ENCODE measurements around the gene RASSF4.

RASSF4 gene

DNA sequence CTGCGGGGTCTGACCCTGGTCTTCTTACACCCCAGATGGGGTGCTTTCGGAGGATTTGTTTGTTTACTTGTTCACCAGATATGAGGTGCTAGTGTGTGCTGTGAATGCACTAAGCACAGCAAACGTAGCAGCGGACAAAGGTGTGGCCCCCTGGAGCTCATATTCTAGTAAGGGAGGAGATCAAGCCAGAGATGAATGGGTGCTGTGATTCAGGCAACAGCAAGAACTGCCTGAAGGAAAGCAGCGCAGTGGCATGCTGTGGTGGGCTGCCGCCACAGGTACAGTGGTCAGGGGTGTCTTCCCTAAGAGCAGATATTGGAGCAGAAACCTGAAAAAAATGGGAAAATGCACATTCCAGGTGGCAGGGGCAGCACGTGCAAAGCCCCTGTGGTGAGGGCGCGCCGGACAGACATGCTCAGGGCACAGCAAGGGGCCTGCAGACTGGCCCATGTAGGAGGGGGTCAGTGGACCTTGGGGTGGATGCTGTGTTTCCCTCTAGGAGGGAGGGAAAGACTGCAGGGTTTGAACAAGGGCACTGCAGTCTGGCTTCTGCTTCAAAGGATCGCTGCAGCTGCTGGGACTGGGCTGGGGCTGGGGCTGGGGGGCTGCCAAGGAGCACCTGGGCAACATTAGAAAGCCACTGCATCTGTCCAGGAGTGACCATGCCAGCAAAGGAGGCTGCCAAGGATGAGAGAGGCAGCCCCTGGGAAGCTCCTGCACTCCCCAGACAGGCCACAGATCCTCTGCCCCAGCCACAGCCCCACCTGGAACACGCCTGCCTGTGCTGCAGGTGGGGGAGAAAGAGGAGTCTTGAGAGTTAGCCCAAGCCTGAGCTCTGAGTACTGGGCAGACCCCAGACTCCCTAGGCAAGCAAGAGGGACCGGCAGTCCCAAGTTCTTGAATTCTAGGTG lies 19.9 kb downstream of the RASSF4 start:
- H3K4me1 Mint-ChIP-seq (ENCODE audit: low read depth): peaks cover 4% of the 10 kb centered on the region
- no peaks in the 10 kb centered on the region for H3K9me3 Mint-ChIP-seq (ENCODE audit: low read depth)
- no peak overlapping the region for H3K4me3 Mint-ChIP-seq
- no peaks in the 10 kb centered on the region for H3K27me3 Mint-ChIP-seq
- H3K27ac Mint-ChIP-seq: no peak overlapping the region
- H3K36me3 Mint-ChIP-seq: no peaks in the 10 kb centered on the region

DNA sequence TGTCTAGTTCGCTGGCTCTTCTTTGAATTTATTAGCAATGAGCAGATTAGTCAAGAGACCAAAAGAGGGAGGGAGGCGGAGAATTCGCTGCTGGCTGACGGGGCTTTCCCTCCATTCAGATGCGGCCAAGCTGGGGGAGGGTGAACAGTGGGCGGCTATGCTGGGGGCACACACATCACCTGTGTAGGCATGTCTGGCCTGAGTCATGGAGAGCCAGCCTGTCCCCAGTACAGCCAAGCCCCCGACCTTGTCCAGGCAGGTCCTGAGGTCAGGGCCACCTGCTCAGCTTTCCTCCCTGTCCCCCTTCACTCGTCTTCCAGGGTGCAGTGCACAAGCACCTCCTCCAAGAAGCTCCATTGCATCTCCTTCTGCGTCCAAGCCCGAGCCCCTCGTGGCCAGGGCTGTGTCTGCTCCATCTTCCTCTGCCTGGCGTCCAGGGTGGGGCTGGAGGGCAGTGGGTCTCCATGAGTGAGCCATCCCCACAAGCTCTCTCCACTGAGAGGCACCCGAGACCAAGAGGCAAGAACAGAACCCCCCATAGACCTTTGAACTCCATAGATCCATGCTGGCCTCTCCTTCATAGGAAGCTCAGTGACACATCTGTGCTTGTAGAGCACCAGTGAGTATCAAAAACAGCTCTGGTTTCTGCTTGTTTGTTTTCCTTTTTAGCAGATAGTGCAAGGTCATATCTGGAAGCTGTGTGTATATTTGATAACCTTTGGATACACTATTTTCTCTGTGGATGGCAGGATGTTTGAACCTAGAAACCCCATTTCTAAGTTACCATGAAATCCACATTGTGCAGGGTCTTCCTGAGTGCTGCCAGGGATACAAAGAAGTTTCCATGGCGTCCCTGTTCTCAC lies 20.9 kb downstream of the RASSF4 start:
- H3K4me1 Mint-ChIP-seq (ENCODE audit: low read depth): peaks cover 2% of the 10 kb centered on the region
- no peak overlapping the region for H3K27ac Mint-ChIP-seq
- H3K27me3 Mint-ChIP-seq: no peaks in the 10 kb centered on the region
- no peak overlapping the region for H3K4me3 Mint-ChIP-seq
- H3K36me3 Mint-ChIP-seq: no peaks in the 10 kb centered on the region
- H3K9me3 Mint-ChIP-seq (ENCODE audit: low read depth): no peaks in the 10 kb centered on the region

DNA sequence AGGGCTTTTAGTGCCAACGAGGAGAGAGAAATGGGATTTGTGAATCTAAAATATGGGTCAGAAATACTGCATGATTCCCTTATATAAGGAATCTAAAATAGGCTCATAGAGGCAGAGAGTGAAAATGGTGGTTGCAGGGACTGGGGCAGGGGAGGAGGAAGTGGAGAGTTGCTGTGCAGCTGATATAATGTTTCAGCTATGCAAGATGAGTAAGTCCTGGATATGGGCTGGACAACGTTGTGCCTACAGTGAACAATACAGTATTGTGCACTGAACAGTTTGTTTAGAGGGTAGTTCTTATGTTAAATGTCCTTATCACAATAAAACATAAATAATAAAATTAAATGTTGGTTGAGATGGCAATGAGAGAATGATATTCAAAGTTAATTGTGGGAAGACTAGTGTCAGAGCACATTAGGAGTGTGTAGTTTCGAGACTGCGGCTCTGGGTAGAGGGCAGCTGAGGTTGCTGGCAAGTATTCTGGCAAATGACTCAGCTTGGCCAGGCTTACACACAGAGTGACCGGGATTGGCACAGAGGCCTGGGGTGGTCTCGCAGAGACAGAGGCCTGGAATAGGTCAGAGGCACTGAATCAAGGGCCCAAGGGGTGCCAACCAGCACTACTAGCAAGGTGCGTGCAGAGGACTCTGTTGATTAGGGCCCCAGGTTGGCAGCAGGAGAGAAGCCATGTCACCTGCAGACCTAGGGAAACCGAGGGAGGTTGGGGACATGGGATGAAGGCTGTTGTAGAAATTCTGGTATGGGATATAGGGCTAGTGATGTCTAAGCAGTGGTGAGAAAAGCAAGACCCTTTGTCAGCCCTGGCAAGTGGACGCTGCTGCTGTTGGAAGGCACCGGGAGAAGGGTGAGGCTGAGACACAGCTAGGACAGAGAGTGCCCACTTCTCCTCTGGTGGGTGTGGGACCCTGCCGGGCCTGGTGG lies 21.8 kb downstream of the RASSF4 start:
- no peak overlapping the region for H3K4me3 Mint-ChIP-seq
- H3K4me1 Mint-ChIP-seq (ENCODE audit: low read depth): no peaks in the 10 kb centered on the region
- H3K9me3 Mint-ChIP-seq (ENCODE audit: low read depth): no peaks in the 10 kb centered on the region
- H3K36me3 Mint-ChIP-seq: no peaks in the 10 kb centered on the region
- no peak overlapping the region for H3K27ac Mint-ChIP-seq
- H3K27me3 Mint-ChIP-seq: no peaks in the 10 kb centered on the region

DNA sequence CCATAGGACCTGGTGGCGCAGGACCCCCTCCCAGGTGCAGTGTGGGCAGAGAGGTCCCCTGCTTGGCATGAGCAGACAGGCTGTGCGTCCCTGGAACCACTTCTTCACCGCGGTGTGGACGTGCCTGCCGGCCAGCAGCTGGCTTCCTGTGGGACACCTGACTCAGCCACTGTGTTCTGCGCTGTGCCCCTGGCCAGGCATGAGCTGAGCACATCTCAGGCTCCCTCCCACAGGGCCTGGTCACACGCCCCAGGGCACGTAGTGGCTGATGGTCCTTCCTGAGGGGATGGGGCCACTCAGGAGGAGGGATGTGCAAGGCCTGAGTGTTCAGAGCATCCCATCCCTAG lies 22.5 kb downstream of the RASSF4 start:
- Mint-ChIP-seq H3K27me3 (no peaks in the 10 kb centered on the region), H3K27ac (no peak overlapping the region), H3K4me1 (ENCODE audit: low read depth) (no peaks in the 10 kb centered on the region), H3K4me3 (no peak overlapping the region), H3K36me3 (no peaks in the 10 kb centered on the region), H3K9me3 (ENCODE audit: low read depth) (no peaks in the 10 kb centered on the region)

- H3K27me3 Mint-ChIP-seq: no peaks in the 10 kb centered on the region
- no peak overlapping the region for H3K27ac Mint-ChIP-seq
Observed at GRCh38 chr10:44982496-44982895, 22.9 kb downstream of the RASSF4 start.

DNA sequence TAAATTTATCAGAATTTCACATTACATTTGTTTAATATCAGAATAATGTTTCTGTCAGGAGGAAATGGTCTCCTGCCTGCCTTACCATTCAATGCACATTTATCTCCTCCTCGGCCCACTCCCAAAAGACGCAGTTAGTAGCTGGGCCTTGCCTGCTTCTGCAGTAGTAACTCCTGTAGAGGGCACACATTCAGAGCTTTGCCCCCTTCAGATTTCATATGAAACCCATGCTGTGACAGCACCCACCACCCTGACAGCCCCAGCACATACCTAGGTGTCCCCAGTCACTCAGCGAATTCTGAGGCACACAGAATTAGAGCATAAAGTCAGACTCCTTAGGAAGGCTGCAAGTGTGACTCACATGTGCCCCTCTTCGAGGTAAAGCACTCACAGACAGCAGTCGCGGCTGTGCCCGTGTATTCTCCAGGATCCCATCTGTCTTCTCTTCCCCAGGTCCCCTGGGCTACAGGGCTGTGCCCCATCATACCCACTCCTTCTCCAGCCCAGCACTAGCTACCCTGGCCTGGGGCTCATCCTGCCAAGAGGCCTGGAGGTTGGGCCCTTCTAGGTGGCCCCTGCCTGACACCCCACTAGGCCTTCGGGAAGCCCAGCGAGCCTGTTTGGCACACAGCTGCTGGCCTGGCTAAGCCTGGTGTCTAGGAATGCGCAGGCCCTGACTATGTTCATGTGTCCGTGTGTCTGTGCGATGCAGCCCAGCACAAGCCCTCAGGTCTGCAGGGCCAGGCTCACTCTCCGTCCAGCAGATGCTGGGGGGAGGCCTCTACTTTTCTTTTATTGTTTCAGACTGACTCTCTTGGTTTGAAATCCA lies 23.7 kb downstream of the RASSF4 start:
- Mint-ChIP-seq H3K27ac (no peak overlapping the region), H3K36me3 (no peaks in the 10 kb centered on the region), H3K4me3 (no peak overlapping the region), H3K4me1 (ENCODE audit: low read depth) (no peaks in the 10 kb centered on the region), H3K27me3 (no peaks in the 10 kb centered on the region), H3K9me3 (ENCODE audit: low read depth) (no peaks in the 10 kb centered on the region)

More at GRCh38 chr10:44982496-44982895, 22.9 kb downstream of the RASSF4 start:
- H3K36me3 Mint-ChIP-seq: no peaks in the 10 kb centered on the region
- H3K4me3 Mint-ChIP-seq: no peak overlapping the region
- H3K4me1 Mint-ChIP-seq (ENCODE audit: low read depth): no peaks in the 10 kb centered on the region
- no peaks in the 10 kb centered on the region for H3K9me3 Mint-ChIP-seq (ENCODE audit: low read depth)

DNA sequence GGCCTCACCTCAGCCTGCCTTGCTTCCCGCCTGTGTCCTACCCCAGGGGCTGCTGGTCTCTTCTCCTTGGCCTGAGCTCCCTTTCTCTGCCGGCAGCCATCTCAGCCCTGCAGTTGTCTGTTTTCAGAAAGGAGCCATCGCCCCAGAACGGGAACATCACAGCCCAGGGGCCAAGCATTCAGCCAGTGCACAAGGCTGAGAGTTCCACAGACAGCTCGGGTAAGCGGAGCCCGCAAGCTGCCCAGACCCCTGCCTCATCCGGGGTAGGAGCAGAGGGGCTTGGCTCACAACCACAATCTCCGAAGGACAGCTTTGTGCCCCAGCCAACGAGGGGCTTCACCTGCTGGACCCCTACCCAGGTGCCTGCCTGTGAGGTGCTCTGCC lies 24.3 kb downstream of the RASSF4 start:
- Mint-ChIP-seq H3K27ac (no peak overlapping the region), H3K9me3 (ENCODE audit: low read depth) (no peaks in the 10 kb centered on the region), H3K27me3 (no peaks in the 10 kb centered on the region), H3K36me3 (no peaks in the 10 kb centered on the region), H3K4me3 (no peak overlapping the region), H3K4me1 (ENCODE audit: low read depth) (no peaks in the 10 kb centered on the region)

GRCh38 chr10:44984671-44985101 lies 25.1 kb downstream of the RASSF4 start:
- H3K9me3 Mint-ChIP-seq (ENCODE audit: low read depth): no peaks in the 10 kb centered on the region
- H3K27ac Mint-ChIP-seq: no peak overlapping the region
- no peaks in the 10 kb centered on the region for H3K27me3 Mint-ChIP-seq
- no peaks in the 10 kb centered on the region for H3K36me3 Mint-ChIP-seq
- no peaks in the 10 kb centered on the region for H3K4me1 Mint-ChIP-seq (ENCODE audit: low read depth)
- H3K4me3 Mint-ChIP-seq: no peak overlapping the region

DNA sequence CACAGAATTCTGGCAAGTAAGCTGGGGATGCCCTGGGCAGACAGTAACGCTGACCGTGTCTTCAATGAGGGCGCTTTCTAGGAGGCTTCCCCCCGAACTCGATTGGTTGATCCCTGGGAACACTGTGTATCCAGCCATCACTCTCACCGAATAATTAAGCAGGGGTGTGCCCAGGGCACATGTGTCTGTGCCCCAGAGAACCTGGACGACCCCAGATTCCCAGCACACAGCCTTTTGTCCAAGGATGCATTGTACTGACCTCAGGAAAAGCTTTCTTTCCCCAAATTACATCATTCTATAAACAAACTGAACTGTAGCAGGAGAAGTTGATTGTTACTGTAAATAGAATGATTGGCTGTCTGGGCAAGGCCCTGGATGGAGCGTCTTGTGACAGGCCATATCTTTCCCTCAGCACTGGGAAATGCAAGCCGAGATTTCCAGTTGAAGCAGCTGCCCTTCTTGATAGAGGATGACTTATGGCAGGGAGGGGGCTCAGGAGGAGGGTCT lies 25.6 kb downstream of the RASSF4 start:
- no peaks in the 10 kb centered on the region for H3K27me3 Mint-ChIP-seq

GRCh38 chr10:44986179-44986578 lies 26.6 kb downstream of the RASSF4 start:
- H3K4me3 Mint-ChIP-seq: no peak overlapping the region
- H3K9me3 Mint-ChIP-seq (ENCODE audit: low read depth): no peaks in the 10 kb centered on the region
- no peak overlapping the region for H3K27ac Mint-ChIP-seq
- no peaks in the 10 kb centered on the region for H3K27me3 Mint-ChIP-seq
- no peaks in the 10 kb centered on the region for H3K36me3 Mint-ChIP-seq
- H3K4me1 Mint-ChIP-seq (ENCODE audit: low read depth): no peaks in the 10 kb centered on the region

More for the DNA sequence above, 25.6 kb downstream of the RASSF4 start:
- Mint-ChIP-seq H3K4me1 (ENCODE audit: low read depth) (no peaks in the 10 kb centered on the region), H3K27ac (no peak overlapping the region), H3K36me3 (no peaks in the 10 kb centered on the region), H3K4me3 (no peak overlapping the region), H3K9me3 (ENCODE audit: low read depth) (no peaks in the 10 kb centered on the region)

- Mint-ChIP-seq H3K27ac (no peak overlapping the region), H3K4me1 (ENCODE audit: low read depth) (no peaks in the 10 kb centered on the region), H3K4me3 (no peak overlapping the region), H3K36me3 (no peaks in the 10 kb centered on the region), H3K9me3 (ENCODE audit: low read depth) (no peaks in the 10 kb centered on the region), H3K27me3 (no peaks in the 10 kb centered on the region)
Observed at GRCh38 chr10:44986670-44987069, 27.1 kb downstream of the RASSF4 start.

GRCh38 chr10:44988957-44989585 lies 29.5 kb downstream of the RASSF4 start:
- Mint-ChIP-seq H3K4me1 (ENCODE audit: low read depth) (peaks cover under 1% of the 10 kb centered on the region), H3K4me3 (no peak overlapping the region), H3K36me3 (no peaks in the 10 kb centered on the region), H3K27me3 (no peaks in the 10 kb centered on the region), H3K9me3 (ENCODE audit: low read depth) (no peaks in the 10 kb centered on the region), H3K27ac (no peak overlapping the region)

- H3K27me3 Mint-ChIP-seq: no peaks in the 10 kb centered on the region
- no peaks in the 10 kb centered on the region for H3K9me3 Mint-ChIP-seq (ENCODE audit: low read depth)
- H3K36me3 Mint-ChIP-seq: no peaks in the 10 kb centered on the region
- H3K4me1 Mint-ChIP-seq (ENCODE audit: low read depth): peaks cover 5% of the 10 kb centered on the region
- no peak overlapping the region for H3K4me3 Mint-ChIP-seq
- H3K27ac Mint-ChIP-seq: no peak overlapping the region
Observed at GRCh38 chr10:44989597-44990301, 30.1 kb downstream of the RASSF4 start.
